Measurements from ENCODE around the gene NOS1. TPM values are rescaled to one million over a fixed set of nuclear protein-coding genes. Genes with fewer than 3 reads are reported as not detected.

NOS1 gene
- total RNA-seq, 1 donor from 2014 or later, result 0.11 TPM

DNA sequence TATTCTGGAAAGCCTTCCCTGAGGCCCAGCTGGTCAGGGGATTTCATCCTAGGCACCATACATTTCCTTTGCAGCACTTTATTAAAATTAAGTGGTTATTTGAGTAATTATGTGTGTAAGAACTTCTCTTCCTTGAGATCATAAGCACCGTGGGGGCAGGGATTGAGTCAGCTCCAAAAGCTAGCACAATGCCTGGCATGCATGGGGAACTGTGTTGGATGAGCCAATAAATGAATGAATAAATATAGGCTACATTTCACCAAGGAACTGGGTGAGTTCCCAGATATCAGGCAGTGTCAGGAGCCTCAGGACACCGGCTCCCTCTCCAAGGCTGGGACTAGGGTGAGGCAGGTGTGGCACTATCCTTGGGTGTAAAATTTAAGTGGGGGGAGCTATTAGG lies 88.3 kb downstream of the NOS1 start:
- Histone ChIP-seq H3K36me3 (no peaks in the 10 kb centered on the region), H3K27me3 (no peaks in the 10 kb centered on the region), H3K4me3 (no peak overlapping the region), H3F3A (ENCODE audit: low read depth) (no peaks in the 10 kb centered on the region), H3K79me2 (ENCODE audit: low read depth) (no peaks in the 10 kb centered on the region), H4K20me1 (ENCODE audit: low read depth) (no peaks in the 10 kb centered on the region), H3K4me2 (no peak overlapping the region), H2AFZ (replicated peaks) (no peak overlapping the region), H3K9ac (no peak overlapping the region), H3K4me1 (no peaks in the 10 kb centered on the region), H3K27ac (no peak overlapping the region), H3K9me3 (ENCODE audit: low read depth) (no peaks in the 10 kb centered on the region)
- H3K9me3 Mint-ChIP-seq, result no peaks in the 10 kb centered on the region
- DNase-seq (ENCODE audit: low spot score), result no peak
- no peaks in the 10 kb centered on the region for H3K36me3 Mint-ChIP-seq
- TF ChIP-seq, protein P1, sequence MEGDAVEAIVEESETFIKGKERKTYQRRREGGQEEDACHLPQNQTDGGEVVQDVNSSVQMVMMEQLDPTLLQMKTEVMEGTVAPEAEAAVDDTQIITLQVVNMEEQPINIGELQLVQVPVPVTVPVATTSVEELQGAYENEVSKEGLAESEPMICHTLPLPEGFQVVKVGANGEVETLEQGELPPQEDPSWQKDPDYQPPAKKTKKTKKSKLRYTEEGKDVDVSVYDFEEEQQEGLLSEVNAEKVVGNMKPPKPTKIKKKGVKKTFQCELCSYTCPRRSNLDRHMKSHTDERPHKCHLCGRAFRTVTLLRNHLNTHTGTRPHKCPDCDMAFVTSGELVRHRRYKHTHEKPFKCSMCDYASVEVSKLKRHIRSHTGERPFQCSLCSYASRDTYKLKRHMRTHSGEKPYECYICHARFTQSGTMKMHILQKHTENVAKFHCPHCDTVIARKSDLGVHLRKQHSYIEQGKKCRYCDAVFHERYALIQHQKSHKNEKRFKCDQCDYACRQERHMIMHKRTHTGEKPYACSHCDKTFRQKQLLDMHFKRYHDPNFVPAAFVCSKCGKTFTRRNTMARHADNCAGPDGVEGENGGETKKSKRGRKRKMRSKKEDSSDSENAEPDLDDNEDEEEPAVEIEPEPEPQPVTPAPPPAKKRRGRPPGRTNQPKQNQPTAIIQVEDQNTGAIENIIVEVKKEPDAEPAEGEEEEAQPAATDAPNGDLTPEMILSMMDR (IDR thresholded peaks at IDR 0.05), result no peak
- TF ChIP-seq EZH2 (IDR thresholded peaks at IDR 0.05) (no peak), EZH2phosphoT487 (IDR thresholded peaks at IDR 0.05) (no peak)
- no peaks in the 10 kb centered on the region for H3K4me1 Mint-ChIP-seq
- H3K27me3 Mint-ChIP-seq (ENCODE audit: insufficient read depth, low read depth), result no peaks in the 10 kb centered on the region
- H3K27ac Mint-ChIP-seq, result no peak overlapping the region
- no peak overlapping the region for H3K4me3 Mint-ChIP-seq

DNA sequence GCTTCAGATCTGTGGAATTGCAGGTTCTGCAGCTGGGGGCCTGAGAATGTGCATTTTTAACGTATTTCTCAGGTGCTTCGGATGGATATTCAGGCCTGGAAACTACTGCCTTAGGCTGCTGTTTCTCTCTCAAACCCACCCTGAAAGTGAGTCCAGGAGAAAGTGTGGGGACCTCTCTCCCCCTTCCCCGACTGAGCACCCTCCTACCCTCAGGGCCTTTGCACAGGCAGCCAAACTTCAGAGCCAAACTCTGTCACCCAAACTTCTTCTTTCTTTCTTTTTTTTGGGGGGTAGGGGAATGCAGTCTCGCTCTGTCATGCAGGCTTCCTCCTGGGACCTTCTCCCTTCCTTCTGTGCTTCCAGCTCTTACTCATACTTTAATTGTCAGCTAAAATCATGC lies 88.7 kb downstream of the NOS1 start:
- Mint-ChIP-seq H3K4me1 (no peaks in the 10 kb centered on the region), H3K9me3 (no peaks in the 10 kb centered on the region), H3K4me3 (no peak overlapping the region), H3K36me3 (no peaks in the 10 kb centered on the region), H3K27ac (no peak overlapping the region), H3K27me3 (ENCODE audit: insufficient read depth, low read depth) (no peaks in the 10 kb centered on the region)
- Histone ChIP-seq H3K36me3 (no peaks in the 10 kb centered on the region), H3K79me2 (ENCODE audit: low read depth) (no peaks in the 10 kb centered on the region), H3F3A (ENCODE audit: low read depth) (no peaks in the 10 kb centered on the region), H3K4me3 (no peak overlapping the region), H2AFZ (replicated peaks) (no peak overlapping the region), H3K4me1 (no peaks in the 10 kb centered on the region), H3K9me3 (ENCODE audit: low read depth) (no peaks in the 10 kb centered on the region), H3K27me3 (no peaks in the 10 kb centered on the region), H4K20me1 (ENCODE audit: low read depth) (no peaks in the 10 kb centered on the region), H3K9ac (no peak overlapping the region), H3K27ac (no peak overlapping the region), H3K4me2 (no peak overlapping the region)
- no peak for TF ChIP-seq EZH2phosphoT487 (IDR thresholded peaks at IDR 0.05)
- TF ChIP-seq, protein P1 (IDR thresholded peaks at IDR 0.05), result no peak
- TF ChIP-seq EZH2 (IDR thresholded peaks at IDR 0.05), result no peak
- DNase-seq (ENCODE audit: low spot score), result no peak

DNA sequence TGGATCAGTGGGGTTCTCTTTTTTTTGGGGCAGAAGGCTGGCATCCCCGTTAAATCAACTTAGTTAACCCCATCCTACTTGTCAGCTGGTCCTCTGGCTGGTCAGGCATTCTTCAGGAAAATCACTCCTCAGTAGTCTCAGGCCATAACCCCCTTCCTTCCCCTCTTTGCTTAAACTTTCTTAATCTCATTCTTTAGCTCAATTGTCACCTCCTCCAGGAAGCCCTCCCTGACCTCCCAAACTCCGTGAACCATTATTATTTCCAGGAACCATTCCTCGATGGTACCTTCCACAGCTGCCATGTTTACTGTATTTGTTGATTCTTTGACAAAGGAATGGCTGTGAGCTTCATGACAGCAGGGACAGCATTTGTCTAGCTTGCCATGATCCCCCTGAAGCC lies 98.7 kb downstream of the NOS1 start:
- Histone ChIP-seq H4K20me1 (ENCODE audit: low read depth) (no peaks in the 10 kb centered on the region), H3K4me1 (peaks cover 4% of the 10 kb centered on the region), H3K27me3 (no peaks in the 10 kb centered on the region), H3K36me3 (no peaks in the 10 kb centered on the region), H3K9ac (no peak overlapping the region), H3F3A (ENCODE audit: low read depth) (no peaks in the 10 kb centered on the region), H3K4me3 (no peak overlapping the region), H3K9me3 (ENCODE audit: low read depth) (no peaks in the 10 kb centered on the region), H3K4me2 (no peak overlapping the region), H3K79me2 (ENCODE audit: low read depth) (no peaks in the 10 kb centered on the region), H2AFZ (replicated peaks) (no peak overlapping the region), H3K27ac (no peak overlapping the region)
- no peak for TF ChIP-seq EZH2phosphoT487 (IDR thresholded peaks at IDR 0.05)
- TF ChIP-seq, protein P1 (IDR thresholded peaks at IDR 0.05), result no peak
- TF ChIP-seq EZH2 (IDR thresholded peaks at IDR 0.05), result no peak
- Mint-ChIP-seq H3K27me3 (ENCODE audit: insufficient read depth, low read depth) (peaks cover 5% of the 10 kb centered on the region), H3K9me3 (peaks cover 7% of the 10 kb centered on the region), H3K36me3 (no peaks in the 10 kb centered on the region), H3K4me3 (no peak overlapping the region), H3K27ac (no peak overlapping the region), H3K4me1 (no peaks in the 10 kb centered on the region)
- DNase-seq (ENCODE audit: low spot score), result no peak
